Spleen (tissue), 7 donors: ENCODE measurements around the gene CLEC16A.

Experiments
- CTCF ChIP-seq, 11 experiments: fragments of 200-600 bp in 7 of 11; fragments of 450-650 bp in 4 of 11; sonication (generic) in 4 of 11; IDR thresholded peaks in 8 of 11; conservative IDR thresholded peaks in 3 of 11; 1 replicate in 7 of 11; 2 replicates in 4 of 11; pipeline versions ENCODE4 v1.4.0 to v1.8.0; 2016 to 2021; ENCODE audit warnings: antibody characterized with exemption in 11 of 11, inconsistent platforms in 4 of 11, mild to moderate bottlenecking in 1 of 11
- POLR2AphosphoS5 ChIP-seq, 3 donors: sonication (generic); formaldehyde crosslinking; IDR thresholded peaks; one replicate each; pipeline ENCODE4 v1.5.1; 2017; ENCODE audit warnings: antibody characterized with exemption in 3 of 3
- donor health status: DM: no; HTN: no; CAD: no; lungs with moderate emphysema.
- donor health status: DM: no; HTN: no; CAD: no.
- donor health status: DM: no; HTN: no; CAD: no.

GRCh38 chr16:11161974-11162373, 217.6 kb downstream of the CLEC16A start:
- TF ChIP-seq POLR2AphosphoS5 (IDR thresholded peaks at IDR 0.05) (no peak), CTCF (IDR thresholded peaks at IDR 0.05 in 8 of 11, conservative IDR thresholded peaks at IDR 0.05 in 3 of 11) (no peak)
